Neural cell (in vitro differentiated cells): ENCODE measurements around the gene DSC1. TPM values are rescaled to one million over a fixed set of nuclear protein-coding genes. Genes with fewer than 3 reads are reported as not detected.

Experiments
- H2AFZ ChIP-seq: fragments of 200-600, 300-800 bp; sonication (generic), shearing (Covaris generic); 2 replicates; pipeline ENCODE4 v1.6.0; 2014; ENCODE audit warnings: low read depth, mild to moderate bottlenecking, antibody characterized with exemption, low read length, moderate library complexity
- H3F3A ChIP-seq: fragments of 200-600 bp; shearing (Covaris generic); 2 replicates; pipeline ENCODE4 v1.6.1; 2016; ENCODE audit warnings: mild to moderate bottlenecking, moderate library complexity, mixed read lengths, antibody characterized with exemption, low read length; ENCODE audit not compliant: insufficient read depth, poor library complexity, severe bottlenecking
- H3K27ac ChIP-seq: fragments of 200-600, 300-800 bp; sonication (generic), shearing (Covaris generic); 2 replicates; pipeline ENCODE4 v1.5.1; 2014; ENCODE audit warnings: mild to moderate bottlenecking, low read length, moderate library complexity
- H3K27me3 ChIP-seq: fragments of 300-800, 200-600 bp; sonication (generic), shearing (Covaris generic); 2 replicates; pipeline ENCODE4 v1.6.0; 2014; ENCODE audit warnings: mild to moderate bottlenecking, low read depth, low read length, moderate library complexity; ENCODE audit not compliant: insufficient read depth
- H3K36me3 ChIP-seq: fragments of 300-800, 200-600 bp; sonication (generic), shearing (Covaris generic); 2 replicates; pipeline ENCODE4 v1.5.1; 2014; ENCODE audit warnings: mild to moderate bottlenecking, antibody characterized with exemption, low read length, moderate library complexity; ENCODE audit not compliant: insufficient read depth
- H3K4me2 ChIP-seq: fragments of 300-800, 200-600 bp; sonication (generic), shearing (Covaris generic); 2 replicates; pipeline ENCODE4 v1.6.0; 2014; ENCODE audit warnings: mild to moderate bottlenecking, low read length
- H3K4me3 ChIP-seq: fragments of 300-800, 200-600 bp; sonication (generic), shearing (Covaris generic); 2 replicates; pipeline ENCODE4 v1.5.1; 2014; ENCODE audit warnings: mild to moderate bottlenecking, low read length, moderate library complexity
- H3K79me2 ChIP-seq: fragments of 200-600 bp; shearing (Covaris generic); replicated peaks from 2 replicates; pipeline ENCODE4 v1.6.0; 2014; ENCODE audit warnings: mild to moderate bottlenecking, low read length, moderate library complexity; ENCODE audit not compliant: insufficient read depth
- H3K9ac ChIP-seq: fragments of 300-800, 200-600 bp; sonication (generic), shearing (Covaris generic); 2 replicates; pipeline ENCODE4 v1.6.1; 2016; ENCODE audit warnings: mild to moderate bottlenecking, low read length, mixed read lengths
- H3K9me2 ChIP-seq: fragments of 200-600 bp; shearing (Covaris generic); 2 replicates; pipeline ENCODE4 v1.6.1; 2016; ENCODE audit warnings: mild to moderate bottlenecking, low read length, mixed read lengths; ENCODE audit not compliant: insufficient read depth
- H3K9me3 ChIP-seq: fragments of 200-600, 300-800 bp; sonication (generic), shearing (Covaris generic); 2 replicates; pipeline ENCODE4 v1.6.1; 2016; ENCODE audit warnings: mild to moderate bottlenecking, mixed run types, low read length, moderate library complexity, mixed read lengths
- H4K20me1 ChIP-seq: fragments of 200-600 bp; shearing (Covaris generic); 2 replicates; pipeline ENCODE4 v1.6.1; 2016; ENCODE audit warnings: mild to moderate bottlenecking, mixed run types; ENCODE audit not compliant: insufficient read depth
- CTCF ChIP-seq: fragments of 450-650 bp; IDR thresholded peaks from 2 replicates; pipeline ENCODE4 v1.5.1; 2014; ENCODE audit warnings: antibody characterized with exemption, mild to moderate bottlenecking, moderate library complexity; ENCODE audit not compliant: poor library complexity, severe bottlenecking
- EP300 ChIP-seq: fragments of 450-650 bp; conservative IDR thresholded peaks from 2 replicates; pipeline ENCODE4 v1.6.1; 2014; ENCODE audit warnings: antibody characterized with exemption, mild to moderate bottlenecking, moderate library complexity; ENCODE audit not compliant: poor library complexity, severe bottlenecking
- EZH2 ChIP-seq: fragments of 200-600, 300-800 bp; shearing (Covaris generic), sonication (generic); IDR thresholded peaks from 2 replicates; pipeline ENCODE4 v1.6.1; 2014; ENCODE audit warnings: antibody characterized with exemption, low read length, borderline replicate concordance, mild to moderate bottlenecking; ENCODE audit not compliant: insufficient read depth, poor library complexity, severe bottlenecking
- MXI1 ChIP-seq: fragments of 450-650 bp; conservative IDR thresholded peaks from 2 replicates; pipeline ENCODE4 v1.6.1; 2014; ENCODE audit warnings: antibody characterized with exemption, mild to moderate bottlenecking; ENCODE audit not compliant: poor library complexity, severe bottlenecking
- POLR2AphosphoS5 ChIP-seq: IDR thresholded peaks from 2 replicates; pipeline ENCODE4 v1.6.1; 2012
- RAD21 ChIP-seq: fragments of 450-650 bp; conservative IDR thresholded peaks from 2 replicates; pipeline ENCODE4 v1.6.1; 2014; ENCODE audit warnings: antibody characterized with exemption, mild to moderate bottlenecking, moderate library complexity
- REST ChIP-seq: IDR thresholded peaks from 2 replicates; pipeline ENCODE4 v1.6.1; 2012; ENCODE audit warnings: borderline replicate concordance
- SMC3 ChIP-seq: fragments of 450-650 bp; conservative IDR thresholded peaks from 2 replicates; pipeline ENCODE4 v1.6.1; 2014; ENCODE audit warnings: antibody characterized with exemption, mild to moderate bottlenecking, moderate library complexity; ENCODE audit not compliant: poor library complexity
- TAF1 ChIP-seq: IDR thresholded peaks from 2 replicates; pipeline ENCODE4 v1.6.1; 2012; ENCODE audit warnings: low read depth
- polyA plus RNA-seq: library from polyadenylated mRNA; depleted of rRNA; stranded (reverse); fragments of >200 nt; gene quantifications from 2 replicates; pipeline ENCODE4 v1.2.3, GENCODE V29; 2014

DSC1 gene
- polyA plus RNA-seq, 1 donor from 2014 or later, result not detected

- TF ChIP-seq CTCF (no peak), EZH2 (no peak)
These were observed 48.4 kb upstream of the DSC1 start (continued) for GRCh38 chr18:31211047-31211446.

GRCh38 chr18:31209041-31209440 is 46.4 kb upstream of the DSC1 start:
- Histone ChIP-seq H3K4me2 (no peak overlapping the region), H3K36me3 (no peaks in the 10 kb centered on the region), H2AFZ (no peak overlapping the region), H3K27me3 (no peaks in the 10 kb centered on the region), H3K9me3 (no peaks in the 10 kb centered on the region), H3K27ac (no peak overlapping the region), H3K79me2 (no peaks in the 10 kb centered on the region), H3K9me2 (no peaks in the 10 kb centered on the region), H3K4me3 (no peak overlapping the region), H3K9ac (no peak overlapping the region), H4K20me1 (no peaks in the 10 kb centered on the region), H3F3A (no peaks in the 10 kb centered on the region)
- TF ChIP-seq EZH2, result no peak

- Histone ChIP-seq H4K20me1 (no peaks in the 10 kb centered on the region), H3K27ac (no peak overlapping the region), H3K36me3 (no peaks in the 10 kb centered on the region), H2AFZ (no peak overlapping the region), H3K79me2 (no peaks in the 10 kb centered on the region), H3K9me2 (no peaks in the 10 kb centered on the region), H3K9me3 (no peaks in the 10 kb centered on the region), H3K4me2 (no peak overlapping the region), H3K27me3 (no peaks in the 10 kb centered on the region), H3K4me3 (no peak overlapping the region), H3K9ac (no peak overlapping the region), H3F3A (no peaks in the 10 kb centered on the region)
- TF ChIP-seq RAD21 (no peak), EP300 (no peak), SMC3 (no peak), TAF1 (no peak), CTCF (no peak), REST (no peak), MXI1 (no peak), EZH2 (no peak), POLR2AphosphoS5 (no peak)
These were observed 44.7 kb upstream of the DSC1 start for GRCh38 chr18:31207391-31207790.
